GM12801 (cell line): Measurements from ENCODE around the gene DCHS2.

Source experiments
- TF ChIP-seq, protein P1 (sequence below): IDR thresholded peaks from one replicate; pipeline ENCODE4 v1.5.1; 2011; ENCODE audit warnings: control low read depth; ENCODE audit not compliant: insufficient read length; ENCODE audit errors: extremely low read depth

Gene DCHS2

DNA sequence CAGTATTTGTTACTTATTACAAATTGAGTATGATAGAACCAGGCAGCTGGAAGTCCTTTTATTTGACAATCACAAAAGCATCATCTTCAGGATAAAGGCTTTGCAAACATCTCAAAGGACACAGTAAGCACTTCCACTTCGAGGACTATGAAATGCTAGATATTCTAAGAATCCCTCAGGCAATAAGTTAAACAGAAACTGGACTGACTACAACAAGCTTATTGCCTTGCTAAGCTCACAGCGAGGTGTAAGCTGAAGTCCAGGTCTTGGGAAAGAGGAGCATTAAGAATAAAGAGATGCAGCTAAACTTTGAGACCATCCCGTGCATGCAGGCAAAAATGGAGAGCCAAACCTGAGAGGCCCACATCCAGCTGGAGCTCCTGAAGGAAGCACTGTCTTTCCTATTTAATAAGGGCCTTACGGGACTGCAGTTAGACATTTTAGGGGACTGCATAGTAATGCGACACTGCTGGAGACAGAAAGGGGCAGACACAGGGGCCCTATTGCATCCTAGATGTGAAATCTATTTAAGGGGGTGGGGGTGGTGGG lies 38.7 kb downstream of the DCHS2 start:
- TF ChIP-seq, protein P1, sequence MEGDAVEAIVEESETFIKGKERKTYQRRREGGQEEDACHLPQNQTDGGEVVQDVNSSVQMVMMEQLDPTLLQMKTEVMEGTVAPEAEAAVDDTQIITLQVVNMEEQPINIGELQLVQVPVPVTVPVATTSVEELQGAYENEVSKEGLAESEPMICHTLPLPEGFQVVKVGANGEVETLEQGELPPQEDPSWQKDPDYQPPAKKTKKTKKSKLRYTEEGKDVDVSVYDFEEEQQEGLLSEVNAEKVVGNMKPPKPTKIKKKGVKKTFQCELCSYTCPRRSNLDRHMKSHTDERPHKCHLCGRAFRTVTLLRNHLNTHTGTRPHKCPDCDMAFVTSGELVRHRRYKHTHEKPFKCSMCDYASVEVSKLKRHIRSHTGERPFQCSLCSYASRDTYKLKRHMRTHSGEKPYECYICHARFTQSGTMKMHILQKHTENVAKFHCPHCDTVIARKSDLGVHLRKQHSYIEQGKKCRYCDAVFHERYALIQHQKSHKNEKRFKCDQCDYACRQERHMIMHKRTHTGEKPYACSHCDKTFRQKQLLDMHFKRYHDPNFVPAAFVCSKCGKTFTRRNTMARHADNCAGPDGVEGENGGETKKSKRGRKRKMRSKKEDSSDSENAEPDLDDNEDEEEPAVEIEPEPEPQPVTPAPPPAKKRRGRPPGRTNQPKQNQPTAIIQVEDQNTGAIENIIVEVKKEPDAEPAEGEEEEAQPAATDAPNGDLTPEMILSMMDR = no peak

DNA sequence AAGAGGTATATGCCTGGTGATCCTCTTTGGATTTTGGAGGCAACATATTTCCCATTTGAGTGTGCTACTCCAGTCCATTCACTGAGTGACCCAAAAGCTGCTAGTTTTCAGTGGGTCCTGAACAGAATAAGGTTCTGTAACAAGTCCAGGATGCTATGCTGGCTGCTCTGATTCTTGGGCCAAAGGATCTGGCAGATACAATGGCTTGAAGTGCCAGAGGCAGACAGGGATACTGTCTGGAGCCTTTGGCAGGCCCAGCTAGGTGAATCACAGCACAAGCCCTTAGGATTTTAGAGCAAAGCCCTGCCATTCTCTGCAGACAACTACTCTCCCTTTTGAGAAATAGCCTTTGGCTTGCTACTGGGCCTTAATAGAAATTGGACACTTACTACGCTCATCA lies 40.6 kb downstream of the DCHS2 start:
- TF ChIP-seq, protein P1 = no peak

DNA sequence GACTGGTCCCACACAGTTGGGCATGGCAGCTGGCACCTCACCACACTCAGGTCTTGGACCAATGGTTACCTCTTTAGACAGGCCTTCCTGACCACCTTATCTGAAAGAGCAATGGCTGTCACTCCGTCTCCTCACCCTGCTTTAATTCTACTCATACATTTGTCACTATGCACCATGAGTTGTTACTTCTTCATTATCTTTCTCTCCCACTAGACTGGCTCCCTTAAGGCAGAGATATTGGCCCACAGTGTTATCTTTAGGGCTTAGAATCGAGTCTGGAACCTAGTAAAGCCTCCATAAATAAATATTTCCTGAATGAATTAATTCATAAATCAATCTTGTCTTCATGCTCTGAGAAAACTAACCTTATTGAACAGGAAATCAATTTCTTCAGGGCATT lies 46.6 kb downstream of the DCHS2 start:
- TF ChIP-seq, protein P1 = no peak

DNA sequence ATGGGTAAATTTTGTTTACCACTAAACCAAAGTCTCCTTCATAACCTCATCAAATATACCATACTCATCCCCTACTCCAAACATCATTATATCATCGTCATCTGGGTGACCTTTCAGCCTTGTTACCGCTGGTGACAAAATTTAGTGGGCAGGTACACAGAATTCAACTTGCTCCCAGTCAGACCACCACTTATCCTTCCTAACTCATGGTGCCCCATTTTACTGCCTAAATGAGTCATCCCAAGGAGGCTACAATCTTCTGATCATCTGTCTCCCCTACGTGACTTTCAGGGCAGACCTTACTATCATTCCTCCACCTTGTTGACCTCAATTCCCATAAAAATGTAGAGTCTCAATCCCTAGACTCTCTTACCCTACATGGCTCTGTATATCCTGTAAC lies 49.6 kb downstream of the DCHS2 start:
- TF ChIP-seq, protein P1 = no peak

DNA sequence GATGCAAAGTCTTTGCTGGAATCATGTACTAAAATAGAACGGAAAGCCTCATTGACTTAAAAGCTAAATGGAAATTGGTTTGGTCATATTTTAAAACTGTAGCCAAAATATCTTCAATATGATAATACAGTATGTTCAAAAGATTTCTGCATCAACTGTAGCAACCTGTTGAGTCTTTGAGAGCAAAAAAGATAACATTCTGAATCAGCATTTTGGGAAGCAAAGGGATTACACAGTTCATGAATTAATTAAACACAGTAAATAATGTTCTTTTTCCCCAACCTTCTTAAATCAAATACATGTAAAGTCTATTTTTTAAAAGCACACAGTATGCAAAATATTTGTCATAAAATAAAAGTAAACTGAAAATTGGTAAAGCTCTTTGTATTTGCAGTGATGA lies 50.5 kb downstream of the DCHS2 start:
- TF ChIP-seq, protein P1 = no peak

DNA sequence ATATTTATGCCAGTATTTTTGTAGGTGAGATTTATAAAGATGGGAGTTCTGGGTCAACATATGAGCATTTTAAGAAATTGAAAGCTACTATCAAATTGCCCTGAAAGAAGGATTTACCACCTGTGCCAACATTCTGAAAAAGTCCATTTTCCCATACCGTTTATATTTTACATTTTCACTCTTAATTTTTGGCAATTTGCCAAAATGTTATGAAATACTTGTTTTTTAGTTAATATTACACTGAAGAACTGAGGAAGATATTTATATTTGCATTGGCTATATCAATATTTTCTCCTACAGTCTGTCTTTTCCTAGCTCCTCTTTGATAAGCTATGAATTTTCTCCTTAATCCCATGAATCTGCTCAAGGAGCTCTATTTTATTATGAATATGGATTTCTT lies 52.4 kb downstream of the DCHS2 start:
- TF ChIP-seq, protein P1 = no peak

DNA sequence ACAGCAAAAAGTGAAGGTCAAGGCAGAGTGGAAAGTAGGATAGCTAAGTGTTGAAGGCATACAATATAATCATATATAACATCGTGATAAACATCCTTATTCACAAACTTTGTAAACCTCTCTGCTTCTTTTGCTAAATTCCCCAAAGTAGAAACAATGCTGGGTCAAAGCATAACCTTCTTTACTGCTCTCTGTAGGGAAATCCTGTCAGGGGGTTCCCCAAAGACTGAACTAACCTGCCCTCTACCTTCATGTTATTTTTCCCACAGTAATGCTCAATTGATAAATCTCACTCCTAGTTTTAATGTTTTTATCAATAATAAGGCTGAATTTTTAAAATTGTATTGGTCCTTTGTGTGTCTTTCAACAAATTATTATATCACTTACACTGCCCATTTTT lies 55.7 kb downstream of the DCHS2 start:
- TF ChIP-seq, protein P1 = no peak
